Anterior cingulate cortex (tissue), 58 donors: ENCODE measurements around the gene CUEDC2.

ENCODE experiments used
- DNase-seq, 58 donors: peaks; one replicate each; lab custom pipeline; 2025; lab: John Stamatoyannopoulos, UW

The CUEDC2 gene

DNA sequence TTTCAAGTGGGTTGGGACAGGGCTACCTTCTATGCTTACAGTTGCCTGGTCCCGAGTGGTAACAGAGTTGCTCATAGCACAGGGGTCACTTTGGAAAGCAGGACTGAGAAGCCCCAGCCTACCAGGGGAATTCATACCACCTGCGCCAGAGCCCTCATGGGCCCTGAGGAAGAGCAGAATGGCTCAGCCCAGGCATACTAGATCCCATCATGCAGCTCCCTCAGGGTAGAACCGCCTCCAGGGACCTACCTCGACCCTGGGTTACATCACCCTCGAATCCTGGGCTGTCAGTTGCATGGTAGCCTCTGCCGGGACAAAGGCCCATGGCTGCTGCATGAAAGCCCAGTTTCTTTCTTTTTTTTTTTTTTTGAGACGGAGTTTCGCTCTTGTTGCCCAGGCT is 2.9 kb downstream of the CUEDC2 start:
- DNase-seq = no peak

DNA sequence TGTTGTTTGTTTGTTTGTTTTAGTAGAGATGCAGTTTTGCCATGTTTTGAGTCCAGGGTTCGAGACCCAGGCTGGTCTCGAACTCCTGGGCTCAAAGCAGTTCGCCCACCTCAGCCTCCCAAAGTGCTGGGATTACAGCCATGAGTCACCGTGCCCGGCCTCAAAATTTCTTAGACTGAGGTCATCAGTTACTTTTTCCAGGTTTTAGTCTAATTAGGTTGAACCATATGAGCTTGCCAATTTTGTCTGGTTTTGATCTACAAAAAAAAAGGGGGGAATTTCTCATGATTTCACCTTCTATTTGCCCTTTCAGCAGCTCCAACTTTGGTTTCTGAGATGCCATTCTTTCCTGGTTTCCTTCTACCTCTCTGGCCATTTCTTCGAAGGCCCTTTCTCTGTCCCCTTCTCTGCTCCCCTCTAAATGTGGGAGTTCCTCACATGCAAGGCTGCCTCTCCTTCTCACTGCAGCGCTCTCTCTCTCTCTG is 5.5 kb downstream of the CUEDC2 start:
- no peak for DNase-seq

DNA sequence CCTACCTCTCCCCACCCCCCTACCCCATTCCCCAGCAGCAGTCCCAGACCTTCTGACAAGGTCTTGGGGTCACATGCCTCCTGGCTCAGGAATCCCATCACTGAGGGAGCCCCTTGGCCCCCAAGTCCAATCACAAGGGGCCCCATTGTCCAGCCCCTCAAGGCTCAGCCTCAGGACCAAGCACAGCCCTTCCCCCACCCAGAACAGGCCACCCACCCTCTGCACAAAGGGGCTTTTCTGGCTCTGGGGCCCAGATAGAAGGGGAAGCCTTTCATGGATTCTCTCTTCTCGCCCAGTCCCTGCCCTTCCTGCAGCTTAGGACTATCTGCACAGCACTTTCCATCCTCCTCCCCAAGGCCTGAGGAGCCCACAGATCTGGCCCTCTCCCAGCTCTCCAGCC is 6.9 kb downstream of the CUEDC2 start:
- no peak for DNase-seq

DNA sequence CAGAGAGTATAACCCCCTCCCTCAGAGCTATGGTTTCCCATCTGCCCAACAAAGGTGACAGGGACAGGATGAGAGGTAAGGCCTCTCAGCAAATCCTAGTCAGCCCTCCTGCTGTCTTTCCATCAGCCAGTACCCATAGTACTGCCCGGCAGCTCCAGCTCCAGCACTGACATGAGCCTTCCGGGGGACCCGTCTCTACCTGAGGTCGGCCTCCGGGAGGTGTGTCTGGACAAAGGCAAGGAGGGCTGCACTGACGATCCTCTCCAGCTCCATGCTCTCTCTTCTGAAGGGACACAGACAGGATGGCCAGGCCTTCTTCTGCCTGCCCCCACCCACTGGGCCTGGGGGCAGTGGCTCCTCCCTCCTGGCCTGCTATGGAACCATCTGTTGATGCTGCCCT is 7.5 kb downstream of the CUEDC2 start:
- DNase-seq = no peak

DNA sequence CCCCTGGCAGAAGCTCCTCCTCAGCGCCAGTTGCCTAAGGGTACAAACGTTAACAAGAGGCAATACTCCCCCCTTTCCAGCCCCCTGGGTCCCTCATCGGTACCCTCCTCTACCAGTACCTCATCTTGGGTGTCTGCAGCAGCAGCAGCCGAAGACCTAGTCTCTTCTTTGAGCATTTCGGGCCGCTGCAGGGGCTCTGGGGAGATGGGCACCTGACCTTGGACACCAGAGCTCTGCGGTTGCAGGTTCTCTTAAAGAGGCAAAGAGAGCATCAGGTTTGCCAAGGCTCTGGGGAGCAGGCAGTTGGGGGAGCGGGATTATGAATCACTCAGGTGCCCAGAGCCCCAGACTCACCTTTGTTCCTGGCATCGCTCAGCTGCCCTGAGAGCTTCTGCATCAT is 8.2 kb downstream of the CUEDC2 start:
- DNase-seq = no peak

DNA sequence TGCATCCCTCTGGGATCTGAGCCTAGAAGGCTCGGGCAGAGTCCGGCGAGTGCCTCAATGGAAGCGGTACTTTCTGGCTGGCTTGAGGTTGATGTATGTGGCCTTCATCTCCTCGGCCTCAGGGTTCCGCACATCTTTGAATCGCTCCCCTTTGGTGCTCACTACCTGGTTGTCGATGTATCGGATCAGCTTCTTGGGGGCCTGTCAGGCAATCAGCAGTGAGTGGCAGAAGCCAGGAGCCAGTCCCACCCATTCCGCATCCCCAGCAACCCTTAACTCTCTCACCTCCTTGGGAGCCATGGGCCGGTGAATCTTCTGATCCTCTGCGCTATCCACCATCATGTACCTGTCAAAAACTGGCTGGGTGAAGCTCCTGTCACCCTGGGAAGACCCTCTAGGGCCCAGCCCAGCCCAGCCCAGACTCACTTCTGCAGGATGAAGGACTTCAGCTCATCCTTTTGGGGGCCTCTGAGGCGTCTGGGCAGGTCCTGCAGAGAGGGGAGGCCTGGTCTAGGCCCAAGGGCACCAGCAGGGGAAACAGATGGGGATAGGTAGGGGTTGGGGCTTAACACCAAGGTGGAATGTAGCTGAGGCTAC is 8.9 kb downstream of the CUEDC2 start:
- no peak for DNase-seq

DNA sequence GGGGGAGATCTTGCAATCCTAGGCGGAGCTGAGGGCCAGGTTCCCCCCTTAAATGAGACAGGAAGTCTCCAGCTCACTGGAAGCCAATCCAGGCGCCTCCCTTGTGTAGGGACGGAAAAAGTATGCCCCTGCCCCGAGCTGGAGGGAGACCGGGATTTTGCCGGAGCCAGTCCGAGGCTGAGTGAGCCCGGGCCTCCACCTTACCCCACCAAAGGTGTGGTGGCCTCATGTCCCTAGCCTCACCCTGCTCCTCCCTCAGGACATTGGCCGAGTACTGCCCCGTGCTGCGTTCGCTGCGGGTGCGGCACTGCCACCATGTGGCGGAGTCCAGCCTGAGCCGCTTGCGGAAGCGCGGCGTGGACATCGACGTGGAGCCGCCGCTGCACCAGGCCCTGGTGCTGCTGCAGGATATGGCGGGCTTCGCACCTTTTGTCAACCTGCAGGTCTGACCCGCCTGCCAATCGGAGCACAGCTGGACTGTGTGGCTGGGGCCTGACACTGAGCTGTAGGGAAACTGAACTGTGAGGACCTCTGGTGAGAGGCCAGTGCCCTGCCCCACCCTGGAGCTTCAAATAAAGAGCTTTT is 9.7 kb downstream of the CUEDC2 start:
- peak in 48 of 58 donors; percentile 17 to 77 (median 54) for DNase-seq

DNA sequence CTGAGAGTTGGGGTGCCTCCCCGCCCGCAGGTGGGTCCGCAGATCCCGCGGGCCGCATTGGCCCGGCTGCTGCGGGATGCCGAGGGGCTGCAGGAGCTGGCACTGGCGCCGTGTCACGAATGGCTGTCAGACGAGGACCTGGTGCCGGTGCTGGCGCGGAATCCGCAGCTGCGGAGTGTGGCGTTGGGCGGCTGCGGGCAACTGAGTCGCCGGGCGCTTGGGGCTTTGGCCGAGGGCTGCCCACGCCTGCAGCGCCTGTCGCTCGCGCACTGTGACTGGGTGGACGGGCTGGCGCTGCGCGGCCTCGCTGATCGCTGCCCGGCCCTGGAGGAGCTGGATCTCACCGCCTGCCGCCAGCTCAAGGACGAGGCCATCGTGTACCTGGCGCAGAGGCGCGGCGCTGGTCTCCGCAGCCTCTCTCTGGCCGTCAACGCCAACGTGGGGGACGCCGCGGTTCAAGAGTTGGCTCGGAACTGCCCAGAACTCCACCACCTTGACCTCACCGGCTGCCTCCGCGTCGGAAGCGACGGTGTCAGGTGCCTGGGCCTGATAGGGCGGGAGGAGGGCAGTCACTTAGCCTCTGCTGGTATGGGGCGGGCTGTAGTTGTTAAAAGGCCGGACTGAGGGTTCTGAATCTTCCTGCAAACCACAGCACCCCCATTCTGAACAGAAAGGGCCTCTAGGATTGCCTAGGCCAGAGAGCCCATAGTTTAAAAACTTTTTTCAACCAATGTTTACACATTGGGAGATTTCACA is 10.4 kb downstream of the CUEDC2 start:
- DNase-seq = peak in 5 of 58 donors; percentile 19 to 50 (median 33)

DNA sequence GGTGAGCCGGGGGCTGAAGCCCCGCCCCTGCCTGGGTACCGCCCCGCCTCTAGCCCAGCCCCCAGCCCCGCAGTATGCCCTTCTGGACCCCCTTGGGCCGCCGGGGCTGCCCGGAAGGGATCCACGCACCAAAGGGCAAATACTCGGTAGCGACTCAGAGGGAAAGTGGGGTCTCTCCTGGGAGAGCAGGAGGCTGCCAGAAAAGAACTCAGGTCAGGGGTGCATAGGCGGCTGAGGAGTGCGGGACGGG is 10.9 kb downstream of the CUEDC2 start:
- peak in 1 of 58 donors; percentile 57 for DNase-seq

DNA sequence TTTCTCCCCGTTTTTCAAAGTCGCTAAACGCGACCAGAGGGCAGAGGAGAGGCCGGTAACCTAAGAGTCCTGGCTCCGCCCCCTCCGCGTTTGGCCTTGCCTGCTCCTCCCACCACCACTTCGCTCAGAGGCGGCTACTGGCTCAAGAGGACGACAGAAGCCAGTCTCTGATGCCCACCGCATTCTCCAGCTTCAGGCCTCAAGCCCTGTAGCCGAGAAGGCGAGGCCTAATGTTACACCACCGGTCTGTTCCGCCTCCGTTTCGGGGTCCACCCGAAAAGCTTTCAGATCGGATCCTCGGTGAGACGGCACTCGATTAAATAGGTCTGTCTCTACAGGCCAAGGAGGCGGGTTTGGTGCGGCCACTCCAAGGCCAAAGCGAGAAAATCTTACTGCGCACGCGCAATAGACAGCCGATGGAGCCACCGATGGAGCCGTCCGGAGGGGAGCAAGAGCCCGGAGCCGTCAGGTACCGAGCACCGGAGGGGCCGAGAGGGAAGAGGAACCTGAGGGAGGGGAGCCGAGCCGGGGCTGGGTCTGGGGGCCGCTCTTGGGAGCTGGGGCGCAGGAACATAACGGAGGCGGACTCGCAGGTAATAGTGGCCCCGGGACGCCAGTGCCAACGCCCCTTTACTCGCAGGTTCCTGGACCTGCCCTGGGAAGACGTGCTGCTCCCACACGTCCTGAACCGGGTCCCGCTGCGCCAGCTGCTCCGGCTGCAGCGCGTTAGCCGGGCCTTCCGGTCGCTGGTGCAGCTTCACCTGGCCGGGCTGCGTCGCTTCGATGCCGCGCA is 11.5 kb downstream of the CUEDC2 start, which contains the start of gene FBXL15:
TSS of gene FBXL15 (plus strand) at position 123 of the 793 bp plus-strand sequence. CDS start at position 417, 294 bp downstream.
- DNase-seq = peak; percentile 74 to 97 (median 94)

DNA sequence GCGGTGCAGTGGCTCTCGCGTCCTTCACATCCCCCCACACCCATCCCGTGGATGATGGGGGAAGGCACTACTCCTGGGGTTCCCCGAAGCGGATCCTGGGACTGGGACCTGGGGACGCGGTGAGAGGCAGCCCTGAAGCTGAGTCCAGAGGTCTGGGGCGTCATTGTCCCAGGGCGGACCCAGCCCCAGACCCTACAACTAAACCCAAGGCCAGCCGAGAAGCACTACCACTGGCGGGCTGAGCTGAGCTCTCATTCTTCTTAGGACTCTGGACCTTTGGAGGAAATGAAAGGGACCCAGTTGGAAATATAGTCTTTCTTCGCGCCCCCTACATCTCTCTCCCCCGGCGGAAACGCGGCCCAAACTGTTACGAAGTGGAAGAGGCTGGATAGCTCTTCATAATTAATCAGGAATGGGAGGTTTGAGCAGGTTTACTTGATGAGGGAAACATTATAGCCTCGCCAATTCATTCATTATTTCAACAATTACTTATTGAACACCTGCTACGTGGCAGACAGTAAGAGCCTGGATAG is 12.1 kb downstream of the CUEDC2 start:
- DNase-seq = no peak

DNA sequence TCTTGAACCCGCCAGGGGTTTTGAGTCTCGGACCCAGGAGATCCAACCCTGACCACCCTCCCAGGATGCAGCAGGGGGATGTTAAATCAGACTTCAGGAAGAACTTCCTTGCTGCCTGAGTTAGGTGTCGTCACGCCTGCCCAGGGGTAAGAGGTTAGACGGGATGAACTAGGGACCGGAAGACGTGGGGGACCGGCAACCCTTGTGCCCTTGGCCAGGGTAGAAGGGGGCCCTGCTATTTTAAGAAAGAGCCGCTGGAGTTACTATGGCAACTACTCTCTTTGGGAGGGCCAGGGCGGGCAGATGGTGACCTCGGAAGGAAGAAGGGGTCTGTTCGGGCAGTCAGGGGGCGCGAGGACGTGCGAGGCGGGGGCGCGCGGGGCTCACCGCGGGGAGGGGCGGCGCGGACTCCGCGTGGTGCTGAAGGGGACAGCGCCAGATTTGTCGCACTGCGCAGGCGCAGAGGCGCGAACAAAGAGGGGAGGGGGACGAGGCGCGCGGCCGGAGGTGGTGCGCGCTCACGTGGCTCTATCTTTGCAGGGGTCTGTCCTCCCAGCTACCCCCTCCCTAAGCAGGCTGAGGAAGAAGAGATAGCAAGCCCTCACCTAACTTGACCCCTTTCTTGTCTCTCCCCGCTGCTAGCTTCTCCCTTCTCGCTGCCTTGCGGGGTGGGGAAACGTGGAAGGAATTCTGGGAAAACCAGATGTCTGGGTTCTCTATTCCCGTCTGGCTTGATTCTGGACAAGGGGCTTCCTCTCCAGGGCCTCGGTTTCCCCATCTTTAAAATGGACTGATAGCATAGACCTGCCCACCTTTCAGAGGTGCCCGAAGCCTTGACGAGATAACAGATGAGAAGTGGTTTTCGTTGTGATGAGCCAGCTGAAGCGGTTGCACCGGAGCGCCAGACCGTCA is 12.8 kb downstream of the CUEDC2 start:
- peak in 54 of 58 donors; percentile 16 to 83 (median 66) for DNase-seq

DNA sequence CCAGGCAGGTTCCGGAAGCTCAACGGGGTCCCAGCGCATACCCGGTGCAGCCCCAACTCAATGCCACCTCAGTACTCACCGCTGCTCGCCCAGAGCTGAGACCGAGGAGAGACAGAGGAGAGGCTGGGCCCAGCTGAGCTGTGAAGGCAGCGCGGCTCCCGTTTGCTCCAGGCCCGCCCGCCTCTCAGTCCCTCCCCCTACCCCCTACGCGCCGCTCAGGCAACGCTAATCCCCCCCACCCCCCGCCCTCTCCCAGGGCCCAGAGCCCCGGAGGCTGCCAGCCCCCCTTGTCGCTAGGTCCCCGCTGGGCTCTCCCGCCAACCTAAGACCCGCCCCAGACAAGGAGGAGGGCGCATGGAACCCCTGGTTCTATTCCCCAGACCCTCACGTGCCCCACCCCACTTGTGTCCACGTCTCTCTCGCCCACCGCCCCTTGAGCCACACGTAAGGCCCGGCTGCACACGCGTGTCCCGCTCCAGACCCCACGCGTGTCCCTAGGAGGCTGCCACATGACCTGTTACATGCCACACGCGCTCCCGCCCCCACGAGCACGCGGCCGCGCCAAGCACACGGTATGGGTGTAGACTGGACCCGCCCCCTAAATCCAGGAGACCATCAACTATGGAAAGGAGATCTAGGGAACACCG is 13.6 kb downstream of the CUEDC2 start, which contains the start of gene PSD:
TSS of gene PSD (minus strand) at position 164 of the 647 bp plus-strand sequence. CDS start 1,747 bp downstream, outside the sequence.
- DNase-seq = peak in 20 of 58 donors; percentile 18 to 67 (median 40)

DNA sequence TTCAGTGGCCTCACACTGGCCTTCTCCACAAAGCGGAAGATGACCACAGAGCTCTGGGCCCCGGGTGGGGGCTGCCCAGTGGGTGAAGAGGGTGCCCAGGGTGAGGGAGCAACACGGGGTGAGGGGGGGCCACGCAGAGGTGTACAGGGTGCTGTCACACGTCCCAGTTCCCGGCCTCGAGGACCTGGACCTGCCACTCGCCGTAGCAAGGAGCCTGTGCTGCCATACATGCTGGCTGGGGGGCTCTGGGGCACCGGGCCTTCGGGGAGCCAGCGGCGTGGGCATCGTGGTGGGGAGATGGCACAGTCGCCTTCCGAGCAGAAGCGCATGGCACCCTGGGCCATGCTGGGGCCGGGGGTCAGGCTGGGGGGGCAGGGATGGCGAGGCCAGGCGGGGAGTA is 15.7 kb downstream of the CUEDC2 start:
- no peak for DNase-seq

DNA sequence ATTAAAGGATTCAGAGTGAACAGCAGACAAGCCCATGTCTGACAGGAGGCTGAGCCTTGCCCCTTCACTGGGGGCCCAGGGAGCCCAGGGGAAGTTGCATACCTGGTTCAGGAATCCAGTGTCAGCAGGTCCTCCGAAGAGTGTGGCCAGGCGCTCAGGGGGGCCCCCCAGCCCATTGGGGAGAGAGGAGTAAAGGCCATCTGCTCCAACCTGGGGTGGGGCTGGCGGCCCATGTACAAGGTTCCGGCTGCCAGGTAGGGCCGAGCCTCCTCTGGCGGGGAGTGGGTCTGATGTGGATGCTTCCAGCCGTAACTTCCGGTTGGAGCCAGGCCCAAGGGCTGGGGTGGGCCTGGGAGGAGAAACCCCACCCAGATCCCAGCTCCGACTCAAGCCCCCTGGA is 16.1 kb downstream of the CUEDC2 start:
- DNase-seq = no peak

DNA sequence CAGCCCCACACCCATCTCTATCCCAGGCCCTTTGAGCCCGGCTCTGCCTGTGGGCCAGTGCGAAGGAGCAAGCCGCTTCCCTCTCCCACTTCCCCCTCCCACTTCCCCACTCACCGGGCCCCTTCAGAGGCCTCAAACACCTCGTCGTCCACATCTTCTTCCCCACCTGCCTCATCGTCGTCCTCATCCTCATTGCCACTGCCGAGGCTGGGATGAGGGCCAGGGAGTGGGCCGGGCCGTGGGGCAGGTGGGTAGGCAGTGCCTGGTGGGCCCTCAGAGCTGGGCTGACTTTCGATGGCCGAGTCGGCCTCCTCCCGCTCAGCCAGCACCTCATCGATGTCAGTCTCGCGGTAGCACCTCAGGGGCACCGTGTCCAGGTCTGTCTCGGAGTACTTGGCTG is 17.6 kb downstream of the CUEDC2 start:
- DNase-seq = no peak

DNA sequence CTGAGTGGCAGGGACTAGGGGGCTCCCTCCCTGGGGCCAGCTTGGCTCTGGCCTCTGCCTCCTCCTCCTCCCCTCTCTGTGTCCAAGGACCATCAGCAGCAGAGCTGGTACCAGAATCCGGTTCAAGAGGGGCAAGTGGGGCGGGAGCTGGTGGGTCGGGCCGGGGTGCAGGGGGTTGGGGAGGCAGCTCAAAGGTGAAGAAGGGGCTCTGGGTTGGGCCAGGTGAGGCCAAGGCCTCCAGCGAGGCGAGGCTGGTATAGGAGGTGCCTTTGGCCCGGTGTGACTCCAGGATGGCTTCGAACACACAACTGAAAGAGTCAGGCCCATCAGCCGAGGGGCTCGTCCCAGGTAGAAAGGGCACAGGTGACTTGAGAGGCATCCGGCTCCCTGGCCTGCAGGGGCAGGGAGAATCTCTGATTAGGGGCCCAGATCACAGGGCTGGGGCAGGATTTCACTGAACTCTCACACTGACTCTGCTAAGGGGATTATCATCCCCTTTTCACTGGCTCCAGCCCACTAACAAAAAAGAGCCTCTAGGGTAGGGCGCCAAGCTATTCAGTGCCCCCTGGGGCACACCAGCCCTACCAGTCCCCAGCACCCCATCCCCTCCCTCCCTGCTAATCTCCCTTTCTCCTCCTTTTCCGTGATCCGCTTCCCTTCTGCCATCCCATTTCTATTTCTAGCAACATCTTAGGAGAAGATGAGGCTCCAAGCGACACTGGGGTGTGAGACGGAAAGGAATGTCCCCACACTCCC is 18.4 kb downstream of the CUEDC2 start:
- DNase-seq = no peak

DNA sequence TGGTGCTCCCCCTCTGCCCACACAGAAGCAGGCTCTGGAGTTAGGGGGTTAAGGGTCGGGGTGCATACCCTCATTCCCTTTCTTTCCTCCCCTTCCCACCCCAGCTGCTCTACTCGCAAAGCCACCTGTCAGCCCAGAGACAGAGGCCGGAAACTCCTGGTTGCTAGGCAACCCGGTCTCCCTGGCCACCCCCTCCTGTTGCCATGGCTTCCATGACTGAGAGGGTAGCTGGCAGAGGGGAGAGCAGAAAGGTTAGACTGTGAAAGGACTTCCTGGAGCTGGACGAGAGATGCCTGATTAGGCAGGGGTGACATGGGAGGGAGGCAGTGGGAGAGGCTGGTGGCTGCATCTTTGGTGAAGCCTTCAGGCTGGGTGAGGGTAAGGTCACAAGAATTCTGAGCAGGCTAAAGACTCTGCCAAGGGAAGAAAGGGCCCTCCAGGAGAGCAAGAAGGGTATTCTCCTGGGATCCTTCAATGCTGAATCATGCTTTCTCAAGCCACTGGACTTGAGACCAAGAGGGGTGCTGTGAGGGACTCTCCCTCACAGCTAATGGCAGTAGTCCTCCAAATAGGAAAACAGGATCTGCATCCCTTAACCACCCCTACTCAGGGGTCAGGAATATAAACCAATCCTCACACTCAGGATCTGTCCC is 19.2 kb downstream of the CUEDC2 start:
- peak in 27 of 58 donors; percentile 8 to 71 (median 33) for DNase-seq
